Fibroblast of skin of back (primary cell): Measurements from ENCODE around the gene CCDC63.

ENCODE experiments used
- DNase-seq: peaks from one replicate; pipeline ENCODE4 v3.0.0-alpha.2; 2013

The CCDC63 gene

GRCh38 chr12:110885152-110885840 lies 38.5 kb downstream of the CCDC63 start:
- no peak for DNase-seq

- no peak for DNase-seq
These were observed 41.6 kb downstream of the CCDC63 start for GRCh38 chr12:110888256-110888991.

GRCh38 chr12:110889361-110889760 lies 42.6 kb downstream of the CCDC63 start:
- DNase-seq: no peak

GRCh38 chr12:110893956-110894355 lies 47.2 kb downstream of the CCDC63 start:
- DNase-seq: no peak

GRCh38 chr12:110896559-110896958 lies 49.8 kb downstream of the CCDC63 start:
- DNase-seq: no peak

- DNase-seq: no peak
These were observed 54.6 kb downstream of the CCDC63 start for GRCh38 chr12:110901401-110901800.

GRCh38 chr12:110903511-110903910 lies 56.7 kb downstream of the CCDC63 start:
- no peak for DNase-seq

- DNase-seq: no peak
These were observed 59.3 kb downstream of the CCDC63 start for GRCh38 chr12:110906083-110906482.

GRCh38 chr12:110906516-110906915 lies 59.7 kb downstream of the CCDC63 start:
- DNase-seq: no peak

GRCh38 chr12:110906985-110907384 lies 60.2 kb downstream of the CCDC63 start:
- DNase-seq: peak; percentile 29

GRCh38 chr12:110907583-110907982 lies 60.8 kb downstream of the CCDC63 start:
- no peak for DNase-seq

GRCh38 chr12:110908377-110909152 lies 61.8 kb downstream of the CCDC63 start:
- DNase-seq: no peak

GRCh38 chr12:110912263-110912662 lies 65.5 kb downstream of the CCDC63 start:
- no peak for DNase-seq

GRCh38 chr12:110913119-110914056 lies 66.6 kb downstream of the CCDC63 start:
- no peak for DNase-seq

- peak; percentile 24 for DNase-seq
These were observed 69.6 kb downstream of the CCDC63 start for GRCh38 chr12:110916295-110916875.

- DNase-seq: peak; percentile 74
These were observed 70.7 kb downstream of the CCDC63 start for GRCh38 chr12:110917467-110917866.

- DNase-seq: no peak
These were observed 71.2 kb downstream of the CCDC63 start for GRCh38 chr12:110917961-110918360.

- no peak for DNase-seq
These were observed 72.9 kb downstream of the CCDC63 start for GRCh38 chr12:110919720-110920119.

GRCh38 chr12:110920324-110920910 lies 73.6 kb downstream of the CCDC63 start, which contains the start of gene MYL2:
Gene MYL2, minus strand, starts transcription at chr12:110920579. Its CDS starts 50 bp downstream, at chr12:110920529.
- no peak for DNase-seq

- peak; percentile 35 for DNase-seq
These were observed 74.5 kb downstream of the CCDC63 start for GRCh38 chr12:110921262-110921661.

- no peak for DNase-seq
These were observed 75.9 kb downstream of the CCDC63 start for GRCh38 chr12:110922652-110923051.
